Neural progenitor cell (in vitro differentiated cells): ENCODE measurements around the gene SOCS3. TPM values are rescaled to one million over a fixed set of nuclear protein-coding genes. Genes with fewer than 3 reads are reported as not detected.

Experiments used
- DNase-seq: peaks from one replicate; pipeline ENCODE4 v3.0.0-alpha.2; 2016; ENCODE audit warnings: low spot score
- H2AFZ ChIP-seq: fragments of 200-600 bp; sonication (generic); replicated peaks from 2 replicates; pipeline ENCODE4 v1.6.1; 2016; ENCODE audit warnings: antibody characterized with exemption
- H3F3A ChIP-seq: fragments of 200-600 bp; sonication (generic); 2 replicates; pipeline ENCODE4 v1.6.1; 2016; ENCODE audit warnings: antibody characterized with exemption, low read depth
- H3K27ac ChIP-seq: fragments of 200-600 bp; sonication (generic); 2 replicates; pipeline ENCODE4 v1.5.1; 2016; ENCODE audit warnings: mild to moderate bottlenecking
- H3K27me3 ChIP-seq: fragments of 200-600 bp; sonication (generic); 2 replicates; pipeline ENCODE4 v1.6.1; 2016; ENCODE audit warnings: mild to moderate bottlenecking, moderate library complexity
- H3K36me3 ChIP-seq: fragments of 200-600 bp; sonication (generic); 2 replicates; pipeline ENCODE4 v1.5.1; 2016
- H3K4me1 ChIP-seq: fragments of 200-600 bp; sonication (generic); 2 replicates; pipeline ENCODE4 v1.6.1; 2016; ENCODE audit warnings: mixed run types
- H3K4me2 ChIP-seq: fragments of 200-600 bp; sonication (generic); 2 replicates; pipeline ENCODE4 v1.6.1; 2016
- H3K4me3 ChIP-seq: fragments of 200-600 bp; sonication (generic); 2 replicates; pipeline ENCODE4 v1.5.1; 2016
- H3K79me2 ChIP-seq: fragments of 200-600 bp; sonication (generic); 2 replicates; pipeline ENCODE4 v1.6.1; 2016; ENCODE audit warnings: low read depth
- H3K9ac ChIP-seq: fragments of 200-600 bp; sonication (generic); 2 replicates; pipeline ENCODE4 v1.6.1; 2016
- H3K9me3 ChIP-seq: fragments of 200-600 bp; sonication (generic); 2 replicates; pipeline ENCODE4 v1.5.1; 2016; ENCODE audit warnings: low read depth
- H4K20me1 ChIP-seq: fragments of 200-600 bp; sonication (generic); 2 replicates; pipeline ENCODE4 v1.6.1; 2016; ENCODE audit warnings: low read depth
- H3K27ac Mint-ChIP-seq: 3 replicates; pipeline ENCODE4 v1.8.0; 2021; ENCODE audit warnings: mixed read lengths
- H3K27me3 Mint-ChIP-seq: 2 replicates; pipeline ENCODE4 v1.8.0; 2022; ENCODE audit warnings: low read depth, mild to moderate bottlenecking, inconsistent platforms, moderate library complexity, mixed read lengths; ENCODE audit not compliant: insufficient read depth
- H3K36me3 Mint-ChIP-seq: 3 replicates; pipeline ENCODE4 v1.8.0; 2021; ENCODE audit warnings: mixed read lengths
- H3K4me1 Mint-ChIP-seq: 3 replicates; pipeline ENCODE4 v1.8.0; 2021; ENCODE audit warnings: mixed read lengths
- H3K4me3 Mint-ChIP-seq: 3 replicates; pipeline ENCODE4 v1.8.0; 2021; ENCODE audit warnings: mild to moderate bottlenecking, moderate library complexity, mixed read lengths
- H3K9me3 Mint-ChIP-seq: 3 replicates; pipeline ENCODE4 v1.8.0; 2020; ENCODE audit warnings: mixed read lengths
- CTCF ChIP-seq: fragments of 200-600 bp; sonication (generic); IDR thresholded peaks from 2 replicates; pipeline ENCODE4 v1.5.1; 2017; ENCODE audit warnings: antibody characterized with exemption, mild to moderate bottlenecking
- EZH2 ChIP-seq: fragments of 200-600 bp; sonication (generic); IDR thresholded peaks from 2 replicates; pipeline ENCODE4 v1.6.1; 2017; ENCODE audit warnings: antibody characterized with exemption, mild to moderate bottlenecking, moderate library complexity
- EZH2phosphoT487 ChIP-seq: fragments of 200-600 bp; sonication (generic); IDR thresholded peaks from 2 replicates; pipeline ENCODE4 v1.6.1; 2017; ENCODE audit warnings: antibody characterized with exemption
- total RNA-seq: library from RNA; depleted of rRNA; stranded (reverse); fragments of >200 nt; gene quantifications from 2 replicates; pipeline ENCODE4 v1.2.3, GENCODE V29; 2015; ENCODE audit warnings: low replicate concordance

SOCS3 gene
- total RNA-seq, 1 donor from 2014 or later = 7.5 TPM

GRCh38 chr17:78355045-78355641 lies 4.7 kb downstream of the SOCS3 start:
- Histone ChIP-seq H3K4me3 (no peak overlapping the region), H2AFZ (no peak overlapping the region), H4K20me1 (peaks cover 64% of the 10 kb centered on the region), H3K4me1 (peaks cover 52% of the 10 kb centered on the region), H3K27ac (no peak overlapping the region), H3K9me3 (no peaks in the 10 kb centered on the region), H3K4me2 (no peak overlapping the region), H3K27me3 (peaks cover 61% of the 10 kb centered on the region), H3K9ac (no peak overlapping the region), H3K79me2 (peaks cover 14% of the 10 kb centered on the region), H3K36me3 (no peaks in the 10 kb centered on the region), H3F3A (peaks cover 55% of the 10 kb centered on the region)
- peaks cover 6% of the 10 kb centered on the region for H3K27me3 Mint-ChIP-seq
- H3K27ac Mint-ChIP-seq = no peak overlapping the region
- H3K9me3 Mint-ChIP-seq = no peaks in the 10 kb centered on the region
- peaks cover 3% of the 10 kb centered on the region for H3K36me3 Mint-ChIP-seq
- no peak for TF ChIP-seq EZH2phosphoT487
- no peak for TF ChIP-seq CTCF
- TF ChIP-seq EZH2 = no peak
- peaks cover 65% of the 10 kb centered on the region for H3K4me1 Mint-ChIP-seq
- peak overlapping the region; percentile 36 for H3K4me3 Mint-ChIP-seq
- DNase-seq = no peak

- no peak overlapping the region for H3K9ac ChIP-seq
- Mint-ChIP-seq H3K4me1 (peaks cover 67% of the 10 kb centered on the region), H3K9me3 (no peaks in the 10 kb centered on the region), H3K27me3 (peaks cover 9% of the 10 kb centered on the region), H3K4me3 (peak overlapping the region; percentile 83), H3K27ac (no peak overlapping the region), H3K36me3 (peaks cover 3% of the 10 kb centered on the region)
- H3K36me3 ChIP-seq = no peaks in the 10 kb centered on the region
- TF ChIP-seq CTCF (no peak), EZH2 (no peak), EZH2phosphoT487 (no peak)
- H4K20me1 ChIP-seq = peaks cover 56% of the 10 kb centered on the region
- peak overlapping the region; percentile 73 for H3K27ac ChIP-seq
- peak overlapping the region; percentile 54 for H3K4me3 ChIP-seq
- H2AFZ ChIP-seq = no peak overlapping the region
- peaks cover 49% of the 10 kb centered on the region for H3F3A ChIP-seq
- peak overlapping the region; percentile 85 for H3K4me2 ChIP-seq
- H3K4me1 ChIP-seq = peaks cover 52% of the 10 kb centered on the region
- peaks cover 14% of the 10 kb centered on the region for H3K79me2 ChIP-seq
- no peaks in the 10 kb centered on the region for H3K9me3 ChIP-seq
- H3K27me3 ChIP-seq = peaks cover 51% of the 10 kb centered on the region
- DNase-seq = no peak
These were observed 6.0 kb downstream of the SOCS3 start for GRCh38 chr17:78353834-78354233.

GRCh38 chr17:78351449-78352006 lies 8.3 kb downstream of the SOCS3 start:
- no peaks in the 10 kb centered on the region for H3K9me3 Mint-ChIP-seq
- peak overlapping the region; percentile 71 for H2AFZ ChIP-seq
- H3K36me3 ChIP-seq = no peaks in the 10 kb centered on the region
- peak overlapping the region; percentile 6 for H3K27ac ChIP-seq
- H3K9me3 ChIP-seq = no peaks in the 10 kb centered on the region
- H3K4me3 ChIP-seq = peak overlapping the region; percentile 54
- peak overlapping the region; percentile 83 for H3K27ac Mint-ChIP-seq
- H3K79me2 ChIP-seq = no peaks in the 10 kb centered on the region
- peaks cover 33% of the 10 kb centered on the region for H4K20me1 ChIP-seq
- peaks cover 39% of the 10 kb centered on the region for H3K27me3 ChIP-seq
- peaks cover 9% of the 10 kb centered on the region for H3K27me3 Mint-ChIP-seq
- H3F3A ChIP-seq = peaks cover 49% of the 10 kb centered on the region
- H3K4me3 Mint-ChIP-seq = peak overlapping the region; percentile 77
- H3K36me3 Mint-ChIP-seq = no peaks in the 10 kb centered on the region
- H3K4me1 ChIP-seq = peaks cover 32% of the 10 kb centered on the region
- peak; percentile 84 for DNase-seq
- H3K4me2 ChIP-seq = peak overlapping the region; percentile 85
- peaks cover 48% of the 10 kb centered on the region for H3K4me1 Mint-ChIP-seq
- no peak overlapping the region for H3K9ac ChIP-seq
- TF ChIP-seq CTCF (no peak), EZH2phosphoT487 (no peak), EZH2 (no peak)
